Smooth muscle cell (in vitro differentiated cells): ENCODE results near the gene POC1A. TPM values are rescaled to one million over a fixed set of nuclear protein-coding genes. Genes with fewer than 3 reads are reported as not detected.
A peak's percentile ranks its signal among the peaks of the same experiment; 100 is the strongest.

ENCODE experiments used
- DNase-seq: peaks from one replicate; lab custom pipeline; 2025; ENCODE audit not compliant: unreplicated experiment; lab: John Stamatoyannopoulos, UW
- H2AFZ ChIP-seq: fragments of 200-600 bp; sonication (generic); 2 replicates; pipeline ENCODE4 v1.6.0; 2016; ENCODE audit warnings: antibody characterized with exemption, low read depth, mild to moderate bottlenecking
- H3F3A ChIP-seq: fragments of 200-600 bp; sonication (generic); 2 replicates; pipeline ENCODE4 v1.6.0; 2017; ENCODE audit warnings: antibody characterized with exemption, low read depth
- H3K27ac ChIP-seq: fragments of 200-600 bp; sonication (generic); 2 replicates; pipeline ENCODE4 v1.5.1; 2016; ENCODE audit warnings: low read depth, mild to moderate bottlenecking
- H3K27me3 ChIP-seq: fragments of 200-600 bp; sonication (generic); 2 replicates; pipeline ENCODE4 v1.6.1; 2016; ENCODE audit warnings: low read depth, mild to moderate bottlenecking
- H3K36me3 ChIP-seq: fragments of 200-600 bp; sonication (generic); 2 replicates; pipeline ENCODE4 v1.5.1; 2016; ENCODE audit warnings: low read depth
- H3K4me1 ChIP-seq: fragments of 200-600 bp; sonication (generic); 2 replicates; pipeline ENCODE4 v1.5.1; 2016; ENCODE audit warnings: low read depth
- H3K4me2 ChIP-seq: fragments of 200-600 bp; sonication (generic); 2 replicates; pipeline ENCODE4 v1.6.0; 2016; ENCODE audit warnings: mild to moderate bottlenecking
- H3K4me3 ChIP-seq: fragments of 200-600 bp; sonication (generic); 2 replicates; pipeline ENCODE4 v1.5.1; 2016; ENCODE audit warnings: mild to moderate bottlenecking
- H3K79me2 ChIP-seq: fragments of 200-600 bp; sonication (generic); 2 replicates; pipeline ENCODE4 v1.6.0; 2016; ENCODE audit warnings: low read depth, mild to moderate bottlenecking
- H3K9ac ChIP-seq: fragments of 200-600 bp; sonication (generic); 2 replicates; pipeline ENCODE4 v1.6.0; 2016; ENCODE audit warnings: low read depth
- H3K9me3 ChIP-seq: fragments of 200-600 bp; sonication (generic); replicated peaks from 2 replicates; pipeline ENCODE4 v1.5.1; 2016; ENCODE audit warnings: low read depth
- H4K20me1 ChIP-seq: fragments of 200-600 bp; sonication (generic); 2 replicates; pipeline ENCODE4 v1.6.0; 2016; ENCODE audit warnings: low read depth
- WGBS: methylation state at CpG from one replicate; pipeline ENCODE4 v1.1.7; 2016; ENCODE audit warnings: low lambda C conversion rate; 5-methylcytosine and 5-hydroxymethylcytosine counted together
- polyA plus RNA-seq: library from polyadenylated mRNA; unstranded; fragments of >200 nt; fragmentation: Nextera tagmentation; extraction: Ambion mirVana; gene quantifications from 2 replicates; pipeline ENCODE4 v1.2.1, GENCODE V29; 2016
- total RNA-seq: library from RNA; depleted of rRNA; stranded (reverse); fragments of >200 nt; gene quantifications from 2 replicates; pipeline ENCODE4 v1.2.3, GENCODE V29; 2014
- TF ChIP-seq, protein P1 (sequence below): fragments of 200-600 bp; sonication (generic); IDR thresholded peaks from 2 replicates; pipeline ENCODE4 v1.5.1; 2017; ENCODE audit warnings: borderline replicate concordance, mild to moderate bottlenecking, antibody characterized with exemption; ENCODE audit not compliant: insufficient read depth, poor library complexity, severe bottlenecking

Gene POC1A
- total and polyA plus RNA-seq, 2 experiments from 2014 or later = 1.8 to 7.9 TPM

DNA sequence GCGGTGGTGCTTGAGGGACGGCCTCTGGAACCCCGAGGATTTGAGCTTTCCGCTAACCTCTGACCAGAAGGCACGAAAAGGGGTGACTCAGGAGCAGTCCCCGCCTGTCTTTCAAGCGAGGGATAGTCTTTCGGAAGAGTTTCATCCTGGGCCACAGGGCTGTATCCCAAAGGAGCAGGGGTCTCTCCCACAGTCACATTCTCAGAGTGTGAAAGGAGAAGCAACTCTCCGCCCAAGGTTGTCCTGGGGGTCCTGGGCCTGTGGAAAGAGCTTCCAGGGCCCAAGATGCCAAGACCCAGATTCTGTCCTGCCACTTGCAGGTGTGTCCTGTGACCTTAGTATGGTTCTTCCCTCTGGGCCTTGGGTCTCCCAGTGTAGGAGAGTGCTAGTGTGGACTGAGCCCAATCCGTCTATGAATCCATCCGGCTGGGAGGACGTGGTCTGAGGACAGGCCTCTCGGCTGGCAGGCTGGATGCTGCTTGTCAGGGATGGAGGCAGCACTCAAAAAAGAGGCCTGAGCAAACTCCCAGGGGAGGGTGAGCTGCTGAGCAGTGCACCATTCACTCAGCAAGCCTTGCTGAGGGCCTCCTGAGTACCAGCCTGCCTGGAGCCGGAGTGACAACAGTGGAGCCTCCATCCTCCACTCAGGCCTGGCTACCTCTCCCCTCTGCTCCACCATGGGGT, 96.3 kb downstream of the POC1A start:
- WGBS = 67% methylated on average over 14 of the region's 14 CpGs
- Histone ChIP-seq H3K27ac (peak overlapping the region; percentile 47), H2AFZ (no peak overlapping the region), H3K9me3 (no peaks in the 10 kb centered on the region), H3K4me3 (peak overlapping the region; percentile 34), H3K27me3 (no peaks in the 10 kb centered on the region), H3K36me3 (no peaks in the 10 kb centered on the region), H3K4me2 (peak overlapping the region; percentile 74), H4K20me1 (peaks cover 18% of the 10 kb centered on the region), H3F3A (peaks cover 5% of the 10 kb centered on the region), H3K9ac (no peak overlapping the region), H3K4me1 (peaks cover 18% of the 10 kb centered on the region), H3K79me2 (peaks cover 30% of the 10 kb centered on the region)
- TF ChIP-seq, protein P1, sequence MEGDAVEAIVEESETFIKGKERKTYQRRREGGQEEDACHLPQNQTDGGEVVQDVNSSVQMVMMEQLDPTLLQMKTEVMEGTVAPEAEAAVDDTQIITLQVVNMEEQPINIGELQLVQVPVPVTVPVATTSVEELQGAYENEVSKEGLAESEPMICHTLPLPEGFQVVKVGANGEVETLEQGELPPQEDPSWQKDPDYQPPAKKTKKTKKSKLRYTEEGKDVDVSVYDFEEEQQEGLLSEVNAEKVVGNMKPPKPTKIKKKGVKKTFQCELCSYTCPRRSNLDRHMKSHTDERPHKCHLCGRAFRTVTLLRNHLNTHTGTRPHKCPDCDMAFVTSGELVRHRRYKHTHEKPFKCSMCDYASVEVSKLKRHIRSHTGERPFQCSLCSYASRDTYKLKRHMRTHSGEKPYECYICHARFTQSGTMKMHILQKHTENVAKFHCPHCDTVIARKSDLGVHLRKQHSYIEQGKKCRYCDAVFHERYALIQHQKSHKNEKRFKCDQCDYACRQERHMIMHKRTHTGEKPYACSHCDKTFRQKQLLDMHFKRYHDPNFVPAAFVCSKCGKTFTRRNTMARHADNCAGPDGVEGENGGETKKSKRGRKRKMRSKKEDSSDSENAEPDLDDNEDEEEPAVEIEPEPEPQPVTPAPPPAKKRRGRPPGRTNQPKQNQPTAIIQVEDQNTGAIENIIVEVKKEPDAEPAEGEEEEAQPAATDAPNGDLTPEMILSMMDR = no peak
- no peak for DNase-seq

DNA sequence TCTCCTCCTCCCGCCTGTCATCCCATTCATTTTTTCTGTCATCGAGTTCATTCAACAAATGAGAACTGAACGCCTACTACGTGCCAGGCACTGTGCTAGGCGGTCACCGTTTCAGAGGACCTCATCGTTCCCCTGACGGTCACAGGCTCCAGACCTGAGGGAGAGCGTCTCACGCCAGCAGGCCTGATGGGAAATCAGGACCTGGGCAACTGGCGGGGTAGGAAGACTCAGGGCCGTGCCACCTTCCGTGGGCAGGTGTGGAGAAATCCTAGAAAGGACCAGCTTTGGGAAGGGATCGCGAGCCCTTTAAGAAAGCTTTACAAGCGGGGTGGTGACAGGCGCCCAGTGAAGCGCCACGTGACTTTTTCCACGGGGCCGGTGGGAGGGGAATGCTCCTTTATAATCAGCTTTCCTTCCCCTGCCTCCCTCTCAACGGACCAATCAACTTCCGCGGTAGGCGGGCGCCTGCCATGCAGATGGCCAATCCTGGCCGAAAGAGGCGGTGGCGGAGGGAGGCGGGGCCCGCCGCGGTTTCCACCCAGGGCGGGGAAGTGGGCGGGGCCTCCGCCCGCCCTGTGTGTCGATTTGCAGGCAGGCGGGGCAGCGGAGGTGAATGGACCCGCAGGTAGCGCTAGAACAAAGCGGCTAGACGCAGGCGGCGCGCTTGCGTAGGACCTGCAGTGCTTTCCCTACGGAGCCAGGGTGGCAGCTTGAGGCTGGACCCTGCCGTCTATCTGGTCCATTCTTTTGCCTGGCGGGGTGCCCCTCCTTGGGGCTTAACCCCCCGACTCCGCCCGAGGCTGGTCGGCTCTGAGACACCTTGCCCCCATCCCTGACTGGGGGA, 97.0 kb downstream of the POC1A start:
- Histone ChIP-seq H3K9me3 (no peaks in the 10 kb centered on the region), H3K4me3 (peak overlapping the region; percentile 75), H2AFZ (peak overlapping the region; percentile 20), H3K27ac (peak overlapping the region; percentile 72), H3K27me3 (no peaks in the 10 kb centered on the region), H3K36me3 (no peaks in the 10 kb centered on the region), H3F3A (peaks cover 6% of the 10 kb centered on the region), H4K20me1 (peaks cover 18% of the 10 kb centered on the region), H3K79me2 (peaks cover 38% of the 10 kb centered on the region), H3K4me2 (peak overlapping the region; percentile 86), H3K4me1 (peaks cover 25% of the 10 kb centered on the region), H3K9ac (peak overlapping the region; percentile 30)
- WGBS = 2% methylated on average over 53 of the region's 55 CpGs
- TF ChIP-seq, protein P1 = no peak
- peak; percentile 91 for DNase-seq

DNA sequence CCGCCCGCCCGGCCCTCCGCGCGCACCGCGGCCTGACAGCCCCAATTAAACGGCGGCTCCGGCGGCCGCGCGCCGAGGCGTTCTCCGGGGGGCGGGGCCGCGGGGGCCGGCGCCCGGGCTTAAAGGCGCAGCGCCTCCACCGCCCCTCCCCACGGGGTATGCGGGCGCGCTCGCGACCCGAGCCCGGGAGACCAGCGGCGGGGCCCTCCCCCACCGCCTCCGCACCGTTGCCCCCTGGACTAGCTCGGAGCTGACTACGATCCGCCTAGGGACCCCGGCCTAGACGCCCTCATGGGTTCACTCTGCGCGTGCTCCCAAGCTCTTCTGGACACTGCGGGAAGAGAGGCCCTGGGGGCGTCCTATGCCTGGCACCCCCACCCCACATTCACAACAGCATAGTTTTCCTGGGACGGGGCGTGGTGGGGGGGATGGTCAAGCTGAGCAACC, 97.7 kb downstream of the POC1A start, which contains the start of gene DUSP7:
Gene DUSP7, minus strand, starts transcription at position 51 of the 447 bp plus-strand sequence. CDS start 205 bp downstream, outside the sequence.
- Histone ChIP-seq H3F3A (peaks cover 11% of the 10 kb centered on the region), H3K79me2 (peaks cover 44% of the 10 kb centered on the region), H3K9me3 (no peaks in the 10 kb centered on the region), H3K4me1 (peaks cover 28% of the 10 kb centered on the region), H3K4me2 (peak within 1 kb of the TSS; percentile 97), H4K20me1 (peaks cover 18% of the 10 kb centered on the region), H2AFZ (peak within 1 kb of the TSS; percentile 24), H3K9ac (peak within 1 kb of the TSS; percentile 84), H3K27me3 (no peaks in the 10 kb centered on the region), H3K27ac (peak within 1 kb of the TSS; percentile 93), H3K36me3 (no peaks in the 10 kb centered on the region), H3K4me3 (peak within 1 kb of the TSS; percentile 84)
- TF ChIP-seq, protein P1 = no peak
- WGBS = under 1% methylated on average over 20 of the region's 51 CpGs
- peak; percentile 54 for DNase-seq
